Right cardiac atrium (tissue), 5 donors: ENCODE data around the gene OR10V1. TPM values are rescaled to one million over a fixed set of nuclear protein-coding genes. Genes with fewer than 3 reads are reported as not detected.

Experiments used
- ATAC-seq, 2 donors: fragments of 200-7000 bp; cut with Tn5 transposase; one replicate each; pipeline versions ENCODE4 v1.8.0 to v1.9.1; 2020; ENCODE audit warnings: moderate library complexity in 2 of 2, mild to moderate bottlenecking in 1 of 2
- DNase-seq, 3 donors: peaks; one replicate each; pipeline ENCODE4 v3.0.0-alpha.2; 2020
- H3K27ac ChIP-seq: one replicate; pipeline ENCODE4 v1.5.1; 2013; ENCODE audit warnings: mild to moderate bottlenecking, low read length, control low read depth, moderate library complexity
- H3K27me3 ChIP-seq: one replicate; pipeline ENCODE4 v1.6.1; 2013; ENCODE audit not compliant: control insufficient read depth, insufficient read depth
- H3K4me1 ChIP-seq: one replicate; pipeline ENCODE4 v1.6.1; 2013; ENCODE audit warnings: low read length; ENCODE audit not compliant: control insufficient read depth, insufficient read depth
- H3K4me3 ChIP-seq: one replicate; pipeline ENCODE4 v1.5.1; 2013; ENCODE audit warnings: low read length, control low read depth
- H3K9me3 ChIP-seq: one replicate; pipeline ENCODE4 v1.6.1; 2013; ENCODE audit warnings: low read length; ENCODE audit not compliant: control insufficient read depth
- WGBS: extraction: QIAGEN DNeasy Blood & Tissue Kit; methylation state at CpG from one replicate; pipeline ENCODE4 v1.1.7; 2013; 5-methylcytosine and 5-hydroxymethylcytosine counted together
- intact Hi-C, 4 donors: fragments of 100-400 bp; cut with DNase I; formaldehyde crosslinking; loops; one replicate each; pipeline versions ENCODE4 v1.11.0 to v1.14.0; 2022 to 2023
- polyA plus RNA-seq: library from polyadenylated mRNA; stranded (reverse); fragments of 200-250 nt; gene quantifications from one replicate; pipeline ENCODE4 v1.2.3, GENCODE V29; 2013
- total RNA-seq, 4 donors: library from RNA; stranded (reverse); fragmentation: NEBNext Ultra II Directional; extraction: Animal tissue kit (Norgen Biotek cat#: 25700); gene quantifications; one replicate each; pipeline ENCODE4 v1.2.1, GENCODE V29; 2021
- donor health status: healthy with polysubstance abuse.
- donor health status: DM: no; HTN: yes; CAD: no.
- donor health status: DM: no; HTN: no; CAD: no.
- donor health status: DM: no; HTN: yes; CAD: no; lungs with severe emphysema.
- donor health status: DM: yes; HTN: yes; CAD: no.

OR10V1 gene
- total and polyA plus RNA-seq, 5 donors = not detected

- WGBS = under 1% methylated on average over 39 of the region's 39 CpGs
- peak; percentile 37 to 56 for ATAC-seq
- intact Hi-C loops = loop anchor here in 2 of 4 donors (2.0 to 10.0 kb wide), 3 partner anchors 114 to 136 kb away; no protein-coding TSS in a partner anchor
These were observed 45.3 kb downstream of the OR10V1 start for GRCh38 chr11:59668188-59668949.

GRCh38 chr11:59667812-59668187 is 45.8 kb downstream of the OR10V1 start:
- WGBS = 27% methylated on average over 3 of the region's 3 CpGs
- ATAC-seq (no peak), DNase-seq (no peak)
- Histone ChIP-seq H3K4me1 (no peaks in the 10 kb centered on the region), H3K4me3 (peak overlapping the region; percentile 98), H3K9me3 (no peaks in the 10 kb centered on the region), H3K27me3 (no peaks in the 10 kb centered on the region), H3K27ac (no peak overlapping the region)
- intact Hi-C loops = loop anchor here in 2 of 4 donors (2.0 to 10.0 kb wide), 3 partner anchors 113 to 137 kb away; no protein-coding TSS in a partner anchor

More at GRCh38 chr11:59668188-59668949, 45.3 kb downstream of the OR10V1 start:
- Histone ChIP-seq H3K4me3 (peak overlapping the region; percentile 98), H3K9me3 (no peaks in the 10 kb centered on the region), H3K4me1 (no peaks in the 10 kb centered on the region), H3K27me3 (no peaks in the 10 kb centered on the region), H3K27ac (peak overlapping the region; percentile 72)
- DNase-seq = peak; percentile 75 to 82 (median 77)

GRCh38 chr11:59666969-59667368 is 46.7 kb downstream of the OR10V1 start:
- H3K9me3 ChIP-seq = no peaks in the 10 kb centered on the region
- no peak overlapping the region for H3K27ac ChIP-seq
- H3K4me1 ChIP-seq = no peaks in the 10 kb centered on the region
- intact Hi-C loops = loop anchor here in 2 of 4 donors (10.0 kb wide), 2 partner anchors 112 to 138 kb away; no protein-coding TSS in a partner anchor
- 23% methylated on average over 1 of the region's 1 CpG for WGBS
- no peaks in the 10 kb centered on the region for H3K27me3 ChIP-seq
- DNase-seq (no peak), ATAC-seq (no peak)
- H3K4me3 ChIP-seq = no peak overlapping the region

Other genes with a start within 250 kb of the OR10V1 start
- not detected for gene OR4D10, start 240.5 kb downstream of the OR10V1 start, total RNA-seq
- gene OR4D10, start 240.5 kb downstream of the OR10V1 start, polyA plus RNA-seq = not detected
- gene OR4D11, start 210.3 kb downstream of the OR10V1 start, total RNA-seq = not detected
- not detected for gene OR4D11, start 210.3 kb downstream of the OR10V1 start, polyA plus RNA-seq
- not detected for gene OR4D9, start 202.3 kb downstream of the OR10V1 start, total RNA-seq
- not detected for gene OR4D9, start 202.3 kb downstream of the OR10V1 start, polyA plus RNA-seq
- 10 to 100 TPM; 33.9 to 40.6 (median 36.3) TPM for gene OSBP, start 98.1 kb downstream of the OR10V1 start, total RNA-seq
- gene OSBP, start 98.1 kb downstream of the OR10V1 start, polyA plus RNA-seq = 16.2 TPM
- 10 to 100 TPM; 20.2 to 30.2 (median 23.7) TPM for gene PATL1, start 44.8 kb downstream of the OR10V1 start, total RNA-seq
- 11.7 TPM for gene PATL1, start 44.8 kb downstream of the OR10V1 start, polyA plus RNA-seq
- 10 to 100 TPM in 3 of 4 donors, 1 to 10 TPM in 1; 7.4 to 12.0 (median 10.7) TPM for gene STX3, start 41.5 kb upstream of the OR10V1 start, total RNA-seq
- gene STX3, start 41.5 kb upstream of the OR10V1 start, polyA plus RNA-seq = 7.1 TPM
- gene MRPL16, start 96.9 kb upstream of the OR10V1 start, total RNA-seq = 10 to 100 TPM; 53.7 to 82.6 (median 70.1) TPM
- 150 TPM for gene MRPL16, start 96.9 kb upstream of the OR10V1 start, polyA plus RNA-seq
- gene CBLIF, start 131.7 kb upstream of the OR10V1 start, total RNA-seq = not detected
- not detected for gene CBLIF, start 131.7 kb upstream of the OR10V1 start, polyA plus RNA-seq
- gene TCN1, start 152.6 kb upstream of the OR10V1 start, total RNA-seq = not detected
- not detected for gene TCN1, start 152.6 kb upstream of the OR10V1 start, polyA plus RNA-seq
- gene OOSP3, start 164.9 kb upstream of the OR10V1 start, total RNA-seq = not detected
- gene OOSP3, start 164.9 kb upstream of the OR10V1 start, polyA plus RNA-seq = not detected
- not detected for gene OOSP1, start 224.6 kb upstream of the OR10V1 start, total RNA-seq
- gene OOSP1, start 224.6 kb upstream of the OR10V1 start, polyA plus RNA-seq = 0.16 TPM